Astrocyte of the cerebellum (primary cell): ENCODE results near the gene PALLD.
A peak's percentile ranks its signal among the peaks of the same experiment; 100 is the strongest.

Experiments used
- DNase-seq: peaks from one replicate; pipeline ENCODE4 v3.0.0-alpha.2; 2011; ENCODE audit warnings: low read depth
- H3K4me3 ChIP-seq: 2 replicates; pipeline ENCODE4 v1.5.1; 2011; ENCODE audit warnings: mild to moderate bottlenecking, low read depth, low read length, moderate library complexity
- in situ Hi-C: cut with HindIII; loops from 2 replicates; pipeline ENCODE4 v1.10.0; 2017; ENCODE audit warnings: low sequenced_read_pairs
- TF ChIP-seq, protein P1 (sequence below): IDR thresholded peaks from 2 replicates; pipeline ENCODE4 v1.5.1; 2012; ENCODE audit warnings: low read length, low read depth, moderate library complexity, mild to moderate bottlenecking; ENCODE audit errors: missing control alignments

The PALLD gene

DNA sequence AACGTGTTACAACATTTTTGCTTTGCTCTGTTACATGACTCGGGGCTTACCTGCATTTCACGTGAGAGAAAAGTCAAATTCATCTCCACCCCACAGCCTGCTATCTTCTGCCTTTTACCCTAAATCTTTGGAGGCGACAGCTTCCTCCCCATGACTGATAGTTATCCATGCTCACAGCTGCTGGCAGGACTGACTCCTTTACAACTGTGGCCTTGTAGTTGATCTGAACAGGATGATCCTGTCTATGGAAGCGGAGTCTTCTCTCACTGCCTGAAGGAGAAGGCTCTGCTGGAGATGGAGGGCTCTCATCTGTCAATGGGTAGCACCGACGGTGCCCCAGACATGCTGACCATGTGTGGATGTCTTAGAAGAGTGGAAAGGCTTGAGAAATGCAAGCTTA is 362.2 kb downstream of the PALLD start:
- TF ChIP-seq, protein P1, sequence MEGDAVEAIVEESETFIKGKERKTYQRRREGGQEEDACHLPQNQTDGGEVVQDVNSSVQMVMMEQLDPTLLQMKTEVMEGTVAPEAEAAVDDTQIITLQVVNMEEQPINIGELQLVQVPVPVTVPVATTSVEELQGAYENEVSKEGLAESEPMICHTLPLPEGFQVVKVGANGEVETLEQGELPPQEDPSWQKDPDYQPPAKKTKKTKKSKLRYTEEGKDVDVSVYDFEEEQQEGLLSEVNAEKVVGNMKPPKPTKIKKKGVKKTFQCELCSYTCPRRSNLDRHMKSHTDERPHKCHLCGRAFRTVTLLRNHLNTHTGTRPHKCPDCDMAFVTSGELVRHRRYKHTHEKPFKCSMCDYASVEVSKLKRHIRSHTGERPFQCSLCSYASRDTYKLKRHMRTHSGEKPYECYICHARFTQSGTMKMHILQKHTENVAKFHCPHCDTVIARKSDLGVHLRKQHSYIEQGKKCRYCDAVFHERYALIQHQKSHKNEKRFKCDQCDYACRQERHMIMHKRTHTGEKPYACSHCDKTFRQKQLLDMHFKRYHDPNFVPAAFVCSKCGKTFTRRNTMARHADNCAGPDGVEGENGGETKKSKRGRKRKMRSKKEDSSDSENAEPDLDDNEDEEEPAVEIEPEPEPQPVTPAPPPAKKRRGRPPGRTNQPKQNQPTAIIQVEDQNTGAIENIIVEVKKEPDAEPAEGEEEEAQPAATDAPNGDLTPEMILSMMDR = no peak
- no peak for DNase-seq
- no peak overlapping the region for H3K4me3 ChIP-seq
- in situ Hi-C loops = no loop called here

DNA sequence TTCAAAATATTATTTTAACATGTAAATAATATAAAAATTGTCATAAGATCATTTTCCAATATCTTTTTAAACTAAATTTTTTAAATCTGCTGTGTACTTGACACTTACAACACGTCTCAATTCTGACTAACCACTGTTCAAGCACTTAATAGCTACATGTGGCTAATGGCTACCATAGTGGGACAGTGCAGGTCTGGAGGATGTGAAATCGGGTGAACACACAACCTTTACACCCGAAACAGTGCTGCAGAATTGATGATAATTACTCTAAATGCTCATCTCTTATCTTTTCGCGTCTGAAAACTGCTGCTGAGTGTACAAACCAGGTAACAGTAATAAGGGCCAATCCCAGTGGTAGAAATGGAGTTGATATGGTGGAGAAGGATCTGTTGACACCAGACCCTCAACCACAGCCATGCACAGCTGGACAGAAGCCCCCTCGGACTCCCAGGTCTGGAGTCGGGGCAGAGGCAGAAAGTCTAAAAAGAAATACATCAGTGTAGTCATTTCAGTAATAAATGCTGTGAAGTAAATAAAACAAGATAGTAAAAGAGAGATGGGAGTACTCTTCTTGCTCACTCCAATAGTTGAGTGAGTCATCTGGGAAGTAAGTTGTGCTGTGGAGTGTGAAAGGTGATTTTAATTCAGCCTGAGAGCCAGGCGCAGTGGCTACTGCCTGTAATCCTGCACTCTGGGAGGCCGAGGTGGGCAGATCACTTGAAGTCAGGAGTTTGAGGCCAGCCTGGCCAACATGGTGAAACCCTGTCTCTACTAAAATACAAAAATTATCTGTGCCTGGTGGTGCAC is 363.2 kb downstream of the PALLD start:
- DNase-seq = no peak
- in situ Hi-C loops = no loop called here
- TF ChIP-seq, protein P1 = no peak
- no peak overlapping the region for H3K4me3 ChIP-seq

DNA sequence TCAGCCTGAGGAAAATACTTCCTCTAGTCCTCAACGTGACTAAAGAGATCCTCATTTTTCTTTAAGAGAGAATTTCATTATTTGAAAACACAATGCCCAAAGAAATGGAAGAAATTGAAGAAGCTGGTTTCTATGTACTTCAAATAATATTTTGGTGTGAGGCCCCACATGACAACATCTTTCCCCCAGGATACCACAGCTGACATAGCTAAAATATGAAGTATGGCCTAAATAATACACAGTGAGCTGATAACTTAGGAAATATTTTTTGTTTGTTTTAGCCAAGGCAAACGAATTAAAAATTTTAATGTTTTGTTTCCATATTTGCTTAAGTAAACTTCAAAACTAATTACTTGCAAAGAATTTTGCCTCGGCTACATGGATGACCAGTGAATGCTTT is 364.0 kb downstream of the PALLD start:
- H3K4me3 ChIP-seq = no peak overlapping the region
- in situ Hi-C loops = no loop called here
- DNase-seq = no peak
- TF ChIP-seq, protein P1 = no peak

DNA sequence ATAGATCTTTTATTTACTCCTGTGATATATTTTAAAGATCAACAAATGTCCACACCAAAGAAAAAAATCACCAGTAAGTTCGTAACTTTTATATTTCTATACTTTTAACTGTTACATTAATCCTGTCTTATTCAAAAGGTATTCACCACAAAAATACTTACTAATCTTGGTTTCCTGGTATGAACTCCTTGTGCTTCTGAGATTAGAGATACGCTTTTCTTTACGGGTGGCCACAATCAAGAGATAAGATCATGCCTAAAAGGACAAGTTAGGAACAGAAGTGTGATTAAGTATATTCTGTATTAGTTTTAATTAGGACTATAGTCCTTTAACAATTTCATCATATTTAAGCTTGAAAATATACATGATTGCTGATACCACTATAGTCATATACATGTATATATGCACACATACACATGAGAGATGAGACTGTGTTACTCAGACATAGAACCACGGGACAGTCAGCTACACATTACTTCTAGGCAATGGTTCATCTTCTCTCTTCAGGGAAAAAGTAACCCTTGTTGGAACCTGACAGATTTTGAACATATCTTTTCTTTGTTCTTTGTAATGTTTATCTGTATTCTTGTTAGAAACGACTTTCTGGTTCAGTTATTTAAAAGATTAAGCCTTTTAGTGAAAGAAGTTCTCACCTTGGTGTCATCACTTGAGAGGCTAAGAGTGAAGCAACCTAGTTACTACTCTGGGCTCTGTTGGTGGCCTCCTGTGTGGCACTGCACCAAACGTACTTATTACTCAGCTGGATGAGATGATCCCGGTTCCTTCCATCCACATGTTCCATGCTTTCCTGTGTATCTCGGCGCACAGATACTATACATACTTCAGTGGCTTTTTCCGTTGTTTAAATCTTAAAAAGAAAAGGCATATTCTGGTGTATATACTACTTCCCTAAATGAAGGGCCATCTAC is 367.1 kb downstream of the PALLD start:
- H3K4me3 ChIP-seq = no peak overlapping the region
- no peak for DNase-seq
- TF ChIP-seq, protein P1 = no peak
- in situ Hi-C loops = no loop called here

DNA sequence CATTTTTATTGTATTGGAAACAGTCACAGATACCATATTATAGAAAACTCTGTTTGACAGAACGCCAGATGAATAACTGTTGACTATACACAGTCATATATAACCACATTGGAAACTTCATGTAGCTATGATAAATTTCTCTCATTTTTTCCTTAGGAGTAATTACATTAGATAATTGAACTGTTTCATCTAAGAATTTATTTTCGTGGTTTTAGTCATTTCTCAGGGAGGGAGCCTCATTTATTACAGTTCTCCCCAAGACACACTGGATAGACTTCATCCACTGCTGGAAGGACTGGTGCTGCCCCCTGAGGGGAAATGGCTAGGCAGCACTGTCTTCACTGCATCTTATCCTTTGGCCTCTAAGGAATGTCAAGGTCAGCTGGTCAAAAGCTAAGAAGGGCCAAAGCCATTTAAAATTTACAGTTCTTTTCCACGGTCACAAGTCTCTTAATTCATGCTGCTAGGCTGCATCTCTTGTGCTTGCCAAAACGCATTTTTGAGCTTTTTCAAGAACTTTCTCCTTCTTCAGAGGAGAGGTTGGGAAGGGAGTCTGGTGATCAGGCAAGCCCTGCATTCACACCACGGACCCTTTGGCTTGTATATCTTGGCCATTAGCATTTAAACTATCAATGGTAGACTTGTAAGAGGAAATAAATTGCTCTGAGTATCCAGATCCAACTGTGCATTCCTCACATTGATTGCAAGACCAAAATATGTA is 368.1 kb downstream of the PALLD start:
- in situ Hi-C loops = no loop called here
- TF ChIP-seq, protein P1 = peak; percentile 45
- DNase-seq = peak; percentile 73
- no peak overlapping the region for H3K4me3 ChIP-seq

DNA sequence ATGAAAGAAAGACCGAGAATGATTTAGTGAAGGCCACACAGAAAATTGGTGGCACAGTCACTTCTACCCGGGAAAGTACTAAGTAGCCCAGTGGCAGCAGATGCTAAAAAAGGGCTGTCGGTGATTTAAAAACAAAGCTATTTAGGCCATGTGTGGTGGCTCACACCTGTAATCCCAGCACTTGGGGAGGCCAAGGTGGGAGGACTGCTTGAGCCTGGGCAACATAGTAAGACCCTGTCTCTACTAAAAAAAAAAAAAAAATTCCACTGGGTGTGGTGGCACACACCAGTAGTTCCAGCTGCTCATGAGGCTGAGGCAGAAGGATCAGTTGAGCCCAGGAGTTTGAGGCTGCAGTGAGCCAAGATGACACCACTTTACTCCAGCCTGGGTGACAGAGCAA is 369.0 kb downstream of the PALLD start:
- DNase-seq = no peak
- TF ChIP-seq, protein P1 = no peak
- H3K4me3 ChIP-seq = no peak overlapping the region
- in situ Hi-C loops = no loop called here
